Measurements from ENCODE around the gene MRM3.

The MRM3 gene

GRCh38 chr17:806346-806745 is 24.2 kb downstream of the MRM3 start:
- peaks cover 4% of the 10 kb centered on the region; the same call in 1 of the 2 replicates for H3K27me3 ChIP-seq (ENCODE audit: insufficient read depth, low read length)
- H3K9ac ChIP-seq (ENCODE audit: low read length): no peak overlapping the region
- H3K4me1 ChIP-seq (ENCODE audit: insufficient read depth, low read length, severe bottlenecking): no peaks in the 10 kb centered on the region
- H3K4me2 ChIP-seq (ENCODE audit: low read length): no peak overlapping the region
- no peaks in the 10 kb centered on the region for H3K36me3 ChIP-seq (ENCODE audit: insufficient read depth, low read length)
- TF ChIP-seq EZH2 (IDR thresholded peaks at IDR 0.05; ENCODE audit: borderline replicate concordance, low read length): no peak
- no peak for TF ChIP-seq CTCF (IDR thresholded peaks at IDR 0.05; ENCODE audit: low read length)
- no peaks in the 10 kb centered on the region for H3F3A ChIP-seq (ENCODE audit: insufficient read depth, low read length)
- no peak overlapping the region for H3K27ac ChIP-seq (ENCODE audit: low read depth, low read length, poor library complexity, severe bottlenecking)
- no peak overlapping the region for H2AFZ ChIP-seq (ENCODE audit: low read length)
- H3K9me2 ChIP-seq (ENCODE audit: low read depth, low read length): no peaks in the 10 kb centered on the region
- no peaks in the 10 kb centered on the region for H3K9me3 ChIP-seq (ENCODE audit: low read length)
- H3K4me3 ChIP-seq (ENCODE audit: low read depth, low read length, poor library complexity, severe bottlenecking): no peak overlapping the region
- H3K79me2 ChIP-seq (ENCODE audit: insufficient read depth, low read length): no peaks in the 10 kb centered on the region
- no peaks in the 10 kb centered on the region for H4K20me1 ChIP-seq (ENCODE audit: insufficient read depth, low read length)

GRCh38 chr17:806781-807522 is 24.8 kb downstream of the MRM3 start:
- H3K9ac ChIP-seq (ENCODE audit: low read length): no peak overlapping the region
- H3K27me3 ChIP-seq (ENCODE audit: insufficient read depth, low read length): peaks cover 4% of the 10 kb centered on the region; the same call in 1 of the 2 replicates
- H3F3A ChIP-seq (ENCODE audit: insufficient read depth, low read length): no peaks in the 10 kb centered on the region
- no peaks in the 10 kb centered on the region for H3K9me2 ChIP-seq (ENCODE audit: low read depth, low read length)
- H3K79me2 ChIP-seq (ENCODE audit: insufficient read depth, low read length): no peaks in the 10 kb centered on the region
- no peaks in the 10 kb centered on the region for H3K9me3 ChIP-seq (ENCODE audit: low read length)
- no peak overlapping the region for H3K4me3 ChIP-seq (ENCODE audit: low read depth, low read length, poor library complexity, severe bottlenecking)
- no peak overlapping the region for H2AFZ ChIP-seq (ENCODE audit: low read length)
- TF ChIP-seq EZH2 (IDR thresholded peaks at IDR 0.05; ENCODE audit: borderline replicate concordance, low read length) (no peak), CTCF (IDR thresholded peaks at IDR 0.05; ENCODE audit: low read length) (no peak)
- no peak overlapping the region for H3K4me2 ChIP-seq (ENCODE audit: low read length)
- no peaks in the 10 kb centered on the region for H3K4me1 ChIP-seq (ENCODE audit: insufficient read depth, low read length, severe bottlenecking)
- no peaks in the 10 kb centered on the region for H3K36me3 ChIP-seq (ENCODE audit: insufficient read depth, low read length)
- no peak overlapping the region for H3K27ac ChIP-seq (ENCODE audit: low read depth, low read length, poor library complexity, severe bottlenecking)
- no peaks in the 10 kb centered on the region for H4K20me1 ChIP-seq (ENCODE audit: insufficient read depth, low read length)

GRCh38 chr17:807523-808294 is 25.6 kb downstream of the MRM3 start:
- Histone ChIP-seq H3K9ac (ENCODE audit: low read length) (no peak overlapping the region), H3F3A (ENCODE audit: insufficient read depth, low read length) (no peaks in the 10 kb centered on the region), H3K4me1 (ENCODE audit: insufficient read depth, low read length, severe bottlenecking) (no peaks in the 10 kb centered on the region), H3K79me2 (ENCODE audit: insufficient read depth, low read length) (no peaks in the 10 kb centered on the region), H3K27ac (ENCODE audit: low read depth, low read length, poor library complexity, severe bottlenecking) (no peak overlapping the region), H3K27me3 (ENCODE audit: insufficient read depth, low read length) (peaks cover 4% of the 10 kb centered on the region; the same call in 1 of the 2 replicates), H3K4me2 (ENCODE audit: low read length) (no peak overlapping the region), H3K36me3 (ENCODE audit: insufficient read depth, low read length) (peaks cover 4% of the 10 kb centered on the region; the same call in 1 of the 2 replicates), H3K9me3 (ENCODE audit: low read length) (no peaks in the 10 kb centered on the region), H2AFZ (ENCODE audit: low read length) (no peak overlapping the region), H3K9me2 (ENCODE audit: low read depth, low read length) (no peaks in the 10 kb centered on the region), H3K4me3 (ENCODE audit: low read depth, low read length, poor library complexity, severe bottlenecking) (no peak overlapping the region), H4K20me1 (ENCODE audit: insufficient read depth, low read length) (no peaks in the 10 kb centered on the region)
- no peak for TF ChIP-seq CTCF (IDR thresholded peaks at IDR 0.05; ENCODE audit: low read length)
- TF ChIP-seq EZH2 (IDR thresholded peaks at IDR 0.05; ENCODE audit: borderline replicate concordance, low read length): no peak

Data from OCI-LY1 (cell line).